ENCODE results near the gene NANS. TPM values are rescaled to one million over a fixed set of nuclear protein-coding genes. Genes with fewer than 3 reads are reported as not detected.
"Not testable (repeated sequence)": the region's sequence is repeated elsewhere in the genome, so short reads cannot be mapped to it uniquely, and the experiment has no call there.

NANS gene
- total RNA-seq, 1 donor from 2014 or later, result 54.8 TPM

- no peaks in the 10 kb centered on the region for H3K36me3 Mint-ChIP-seq (ENCODE audit: low read depth)
- no peak overlapping the region for H3K4me3 Mint-ChIP-seq (ENCODE audit: unreplicated experiment)
- H3K27me3 Mint-ChIP-seq (ENCODE audit: low read depth), result no peaks in the 10 kb centered on the region
- peak; percentile 19 for TF ChIP-seq CTCF (IDR thresholded peaks at IDR 0.05)
- DNase-seq (ENCODE audit: low spot score), result peak; percentile 26
- H3K4me1 Mint-ChIP-seq (ENCODE audit: low read depth), result peaks cover 6% of the 10 kb centered on the region
- no peaks in the 10 kb centered on the region for H3K9me3 Mint-ChIP-seq (ENCODE audit: low read depth)
- no peak overlapping the region for H3K27ac Mint-ChIP-seq (ENCODE audit: unreplicated experiment)
Observed at GRCh38 chr9:98117984-98118639, 61.6 kb downstream of the NANS start.

DNA sequence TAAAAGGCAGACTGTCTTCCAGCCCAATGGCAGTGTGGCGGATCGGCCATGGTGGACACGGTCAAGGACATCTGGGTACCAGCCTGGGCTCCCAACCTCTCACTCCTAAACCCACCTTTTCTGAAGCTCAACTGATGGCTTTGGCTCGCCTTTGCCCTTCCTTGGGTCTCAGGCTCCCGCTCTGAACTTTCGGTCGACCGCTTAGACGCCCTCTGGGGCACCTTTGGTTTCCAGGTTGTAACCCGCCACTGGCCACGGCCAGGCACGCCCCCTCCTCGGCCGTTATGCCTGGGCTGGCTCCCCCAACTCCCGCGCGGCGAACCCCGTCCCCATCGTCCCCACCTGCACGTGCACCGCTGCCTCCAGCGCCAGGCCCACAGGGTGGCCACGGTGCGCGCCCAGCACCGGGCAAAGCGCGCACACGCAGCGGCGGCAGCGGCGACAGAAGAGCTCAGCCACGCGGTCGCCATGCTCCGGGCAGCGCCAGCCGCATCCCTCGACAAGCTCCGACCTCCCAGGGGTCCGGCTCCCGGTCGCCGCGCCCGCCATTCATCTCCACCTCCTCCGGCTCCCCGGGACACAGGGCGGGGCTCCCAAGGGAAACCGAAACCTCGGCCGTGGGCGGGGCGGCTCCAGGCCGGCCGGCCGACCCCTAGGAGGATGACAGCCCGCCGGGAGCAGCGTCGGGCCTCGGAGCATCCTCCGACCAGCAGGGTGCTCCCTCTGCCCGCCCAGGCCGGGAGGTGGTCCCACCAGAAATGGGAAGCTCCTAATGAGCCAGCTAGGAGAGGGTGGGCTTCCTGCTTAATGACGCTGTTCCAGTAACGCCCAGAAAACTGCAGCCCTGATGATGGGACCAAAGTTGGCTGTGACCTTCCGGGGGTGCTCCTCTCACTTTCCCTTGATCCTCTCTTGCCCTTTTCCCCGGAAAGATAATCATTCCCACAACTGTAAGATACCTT, 62.4 kb downstream of the NANS start, which contains the start of gene TRIM14:
Gene TRIM14, minus strand, starts transcription at position 583 of the 962 bp plus-strand sequence. Its CDS starts 34 bp downstream, at position 549.
- peak; percentile 54 for TF ChIP-seq CTCF (IDR thresholded peaks at IDR 0.05)
- peak within 1 kb of the TSS; percentile 71 for H3K4me3 Mint-ChIP-seq (ENCODE audit: unreplicated experiment)
- H3K27ac Mint-ChIP-seq (ENCODE audit: unreplicated experiment), result no peak within 1 kb of the TSS
- H3K27me3 Mint-ChIP-seq (ENCODE audit: low read depth), result no peaks in the 10 kb centered on the region
- peak; percentile 78 for DNase-seq (ENCODE audit: low spot score)
- H3K9me3 Mint-ChIP-seq (ENCODE audit: low read depth), result no peaks in the 10 kb centered on the region
- H3K36me3 Mint-ChIP-seq (ENCODE audit: low read depth), result no peaks in the 10 kb centered on the region
- peaks cover 6% of the 10 kb centered on the region for H3K4me1 Mint-ChIP-seq (ENCODE audit: low read depth)

GRCh38 chr9:98120476-98120875, 63.9 kb downstream of the NANS start:
- Mint-ChIP-seq H3K36me3 (ENCODE audit: low read depth) (no peaks in the 10 kb centered on the region), H3K9me3 (ENCODE audit: low read depth) (no peaks in the 10 kb centered on the region), H3K27me3 (ENCODE audit: low read depth) (no peaks in the 10 kb centered on the region), H3K4me3 (ENCODE audit: unreplicated experiment) (no peak overlapping the region), H3K27ac (ENCODE audit: unreplicated experiment) (no peak overlapping the region), H3K4me1 (ENCODE audit: low read depth) (peaks cover 6% of the 10 kb centered on the region)
- peak; percentile 17 for DNase-seq (ENCODE audit: low spot score)
- no peak for TF ChIP-seq CTCF (IDR thresholded peaks at IDR 0.05)

- no peak overlapping the region for H3K4me3 Mint-ChIP-seq (ENCODE audit: unreplicated experiment)
- H3K4me1 Mint-ChIP-seq (ENCODE audit: low read depth), result peaks cover 6% of the 10 kb centered on the region
- no peaks in the 10 kb centered on the region for H3K36me3 Mint-ChIP-seq (ENCODE audit: low read depth)
- H3K9me3 Mint-ChIP-seq (ENCODE audit: low read depth), result no peaks in the 10 kb centered on the region
- no peaks in the 10 kb centered on the region for H3K27me3 Mint-ChIP-seq (ENCODE audit: low read depth)
- no peak for DNase-seq (ENCODE audit: low spot score)
- no peak for TF ChIP-seq CTCF (IDR thresholded peaks at IDR 0.05)
- no peak overlapping the region for H3K27ac Mint-ChIP-seq (ENCODE audit: unreplicated experiment)
Observed at GRCh38 chr9:98121058-98121457, 64.5 kb downstream of the NANS start.

GRCh38 chr9:98124091-98124490, 67.6 kb downstream of the NANS start:
- not testable (repeated sequence) for H3K27ac Mint-ChIP-seq (ENCODE audit: unreplicated experiment); H3K9me3 Mint-ChIP-seq (ENCODE audit: low read depth); H3K27me3 Mint-ChIP-seq (ENCODE audit: low read depth); H3K36me3 Mint-ChIP-seq (ENCODE audit: low read depth); H3K4me1 Mint-ChIP-seq (ENCODE audit: low read depth); H3K4me3 Mint-ChIP-seq (ENCODE audit: unreplicated experiment)
- peak; percentile 54 for DNase-seq (ENCODE audit: low spot score)
